Astrocyte (in vitro differentiated cells and primary cell): ENCODE measurements around the gene NCLN. TPM values are rescaled to one million over a fixed set of nuclear protein-coding genes. Genes with fewer than 3 reads are reported as not detected.

Source experiments
- DNase-seq: peaks from one replicate; pipeline ENCODE4 v3.0.0-alpha.2; 2010; ENCODE audit warnings: low read depth
- FAIRE-seq: peaks from 2 replicates; lab custom pipeline; 2011; peaks lifted over from hg19 to GRCh38; lab: Jason Lieb, UNC
- H2AFZ ChIP-seq: 2 replicates; pipeline ENCODE4 v1.6.0; 2012; ENCODE audit warnings: low read depth, low read length, inconsistent platforms
- H3K27ac ChIP-seq: 2 replicates; pipeline ENCODE4 v1.5.1; 2011; ENCODE audit warnings: low read depth, low read length, inconsistent platforms
- H3K27me3 ChIP-seq: 2 replicates; pipeline ENCODE4 v1.6.0; 2011; ENCODE audit warnings: low read length, inconsistent platforms; ENCODE audit not compliant: insufficient read depth
- H3K36me3 ChIP-seq: 2 replicates; pipeline ENCODE4 v1.5.1; 2011; ENCODE audit warnings: low read length, inconsistent platforms; ENCODE audit not compliant: insufficient read depth
- H3K4me1 ChIP-seq: 2 replicates; pipeline ENCODE4 v1.5.1; 2011; ENCODE audit warnings: low read length, inconsistent platforms; ENCODE audit not compliant: insufficient read depth
- H3K4me2 ChIP-seq: 2 replicates; pipeline ENCODE4 v1.6.0; 2012; ENCODE audit warnings: low read length, inconsistent platforms
- H3K4me3 ChIP-seq: 2 replicates; pipeline ENCODE4 v1.5.1; 2011; ENCODE audit warnings: low read depth, mild to moderate bottlenecking, low read length, inconsistent platforms; ENCODE audit not compliant: insufficient read depth
- H3K79me2 ChIP-seq: 2 replicates; pipeline ENCODE4 v1.6.0; 2012; ENCODE audit warnings: mild to moderate bottlenecking, low read length, inconsistent platforms; ENCODE audit not compliant: insufficient read depth
- H3K9ac ChIP-seq: 2 replicates; pipeline ENCODE4 v1.6.0; 2012; ENCODE audit warnings: mild to moderate bottlenecking, low read length, inconsistent platforms
- H3K9me3 ChIP-seq: 2 replicates; pipeline ENCODE4 v1.5.1; 2012; ENCODE audit warnings: low read depth, mild to moderate bottlenecking, low read length, inconsistent platforms; ENCODE audit not compliant: insufficient read depth
- H4K20me1 ChIP-seq: 2 replicates; pipeline ENCODE4 v1.6.0; 2012; ENCODE audit warnings: low read length, inconsistent platforms; ENCODE audit not compliant: insufficient read depth
- H3K27ac Mint-ChIP-seq: one replicate; pipeline ENCODE4 v1.8.0; 2021; ENCODE audit warnings: mild to moderate bottlenecking, mixed read lengths; ENCODE audit not compliant: unreplicated experiment
- H3K27me3 Mint-ChIP-seq: one replicate; pipeline ENCODE4 v1.8.0; 2021; ENCODE audit warnings: low read depth, mixed read lengths; ENCODE audit not compliant: unreplicated experiment
- H3K36me3 Mint-ChIP-seq: one replicate; pipeline ENCODE4 v1.8.0; 2021; ENCODE audit warnings: low read depth, mixed read lengths; ENCODE audit not compliant: unreplicated experiment
- H3K4me1 Mint-ChIP-seq: one replicate; pipeline ENCODE4 v1.8.0; 2021; ENCODE audit warnings: low read depth, mixed read lengths; ENCODE audit not compliant: unreplicated experiment
- H3K4me3 Mint-ChIP-seq: one replicate; pipeline ENCODE4 v1.8.0; 2021; ENCODE audit warnings: mild to moderate bottlenecking, moderate library complexity, mixed read lengths; ENCODE audit not compliant: unreplicated experiment
- H3K9me3 Mint-ChIP-seq: one replicate; pipeline ENCODE4 v1.8.0; 2021; ENCODE audit warnings: mild to moderate bottlenecking, mixed read lengths; ENCODE audit not compliant: unreplicated experiment
- CTCF ChIP-seq: IDR thresholded peaks from 2 replicates; pipeline ENCODE4 v1.5.1; 2011; ENCODE audit warnings: low read depth, mild to moderate bottlenecking, inconsistent platforms, low read length, moderate library complexity; ENCODE audit not compliant: insufficient read depth
- EZH2 ChIP-seq: IDR thresholded peaks from 2 replicates; pipeline ENCODE4 v1.6.1; 2012; ENCODE audit warnings: mild to moderate bottlenecking, low read length, inconsistent platforms; ENCODE audit not compliant: insufficient read depth
- total RNA-seq: library from RNA; stranded (reverse); gene quantifications from 2 replicates; pipeline ENCODE4 v1.2.1, GENCODE V29; 2021

The NCLN gene
- total RNA-seq, 1 donor from 2014 or later: 95.8 TPM

- Mint-ChIP-seq H3K27me3 (no peaks in the 10 kb centered on the region), H3K9me3 (no peaks in the 10 kb centered on the region), H3K36me3 (peaks cover 5% of the 10 kb centered on the region), H3K27ac (no peak overlapping the region), H3K4me1 (no peaks in the 10 kb centered on the region), H3K4me3 (no peak overlapping the region)
- Histone ChIP-seq H3K4me3 (no peak overlapping the region), H3K27ac (no peak overlapping the region), H3K4me1 (no peaks in the 10 kb centered on the region), H3K27me3 (no peaks in the 10 kb centered on the region), H3K9ac (no peak overlapping the region), H4K20me1 (peaks cover 19% of the 10 kb centered on the region), H3K4me2 (no peak overlapping the region), H3K79me2 (peaks cover 18% of the 10 kb centered on the region), H3K9me3 (no peaks in the 10 kb centered on the region), H2AFZ (no peak overlapping the region), H3K36me3 (no peaks in the 10 kb centered on the region)
- FAIRE-seq (no peak), DNase-seq (no peak)
- no peak for TF ChIP-seq CTCF
- no peak for TF ChIP-seq EZH2
Measured at GRCh38 chr19:3196933-3197205, 11.1 kb downstream of the NCLN start.

- H4K20me1 ChIP-seq: peaks cover 9% of the 10 kb centered on the region
- no peaks in the 10 kb centered on the region for H3K9me3 ChIP-seq
- no peak overlapping the region for H3K9ac ChIP-seq
- Mint-ChIP-seq H3K27ac (no peak overlapping the region), H3K36me3 (peaks cover 7% of the 10 kb centered on the region), H3K4me1 (no peaks in the 10 kb centered on the region), H3K27me3 (no peaks in the 10 kb centered on the region), H3K9me3 (no peaks in the 10 kb centered on the region), H3K4me3 (no peak overlapping the region)
- no peaks in the 10 kb centered on the region for H3K79me2 ChIP-seq
- FAIRE-seq (no peak), DNase-seq (no peak)
- no peaks in the 10 kb centered on the region for H3K4me1 ChIP-seq
- TF ChIP-seq EZH2: no peak
- TF ChIP-seq CTCF: no peak
- H3K27ac ChIP-seq: no peak overlapping the region
- no peak overlapping the region for H3K4me2 ChIP-seq
- no peaks in the 10 kb centered on the region for H3K27me3 ChIP-seq
- no peaks in the 10 kb centered on the region for H3K36me3 ChIP-seq
- no peak overlapping the region for H2AFZ ChIP-seq
- H3K4me3 ChIP-seq: no peak overlapping the region
Measured at GRCh38 chr19:3198901-3199700, 13.4 kb downstream of the NCLN start.

- H3K27ac Mint-ChIP-seq: no peak overlapping the region
- DNase-seq: no peak
- Histone ChIP-seq H3K36me3 (no peaks in the 10 kb centered on the region), H4K20me1 (no peaks in the 10 kb centered on the region), H3K4me3 (no peak overlapping the region), H3K79me2 (no peaks in the 10 kb centered on the region), H3K4me2 (no peak overlapping the region), H2AFZ (no peak overlapping the region), H3K4me1 (no peaks in the 10 kb centered on the region), H3K9me3 (no peaks in the 10 kb centered on the region), H3K27me3 (no peaks in the 10 kb centered on the region), H3K27ac (no peak overlapping the region), H3K9ac (no peak overlapping the region)
- no peak for FAIRE-seq
- H3K9me3 Mint-ChIP-seq: no peaks in the 10 kb centered on the region
- H3K4me3 Mint-ChIP-seq: no peak overlapping the region
- no peaks in the 10 kb centered on the region for H3K4me1 Mint-ChIP-seq
- no peak for TF ChIP-seq CTCF
- TF ChIP-seq EZH2: no peak
- H3K27me3 Mint-ChIP-seq: no peaks in the 10 kb centered on the region
- H3K36me3 Mint-ChIP-seq: peaks cover 2% of the 10 kb centered on the region
Measured at GRCh38 chr19:3201072-3201700, 15.5 kb downstream of the NCLN start.
